HG03139 (cell line): ENCODE results near the gene WWOX.

ENCODE experiments used
- ATAC-seq: cut with Tn5 transposase; IDR thresholded peaks from one replicate; pipeline ENCODE4 v1.9.1; 2021; ENCODE audit not compliant: unreplicated experiment

WWOX gene

DNA sequence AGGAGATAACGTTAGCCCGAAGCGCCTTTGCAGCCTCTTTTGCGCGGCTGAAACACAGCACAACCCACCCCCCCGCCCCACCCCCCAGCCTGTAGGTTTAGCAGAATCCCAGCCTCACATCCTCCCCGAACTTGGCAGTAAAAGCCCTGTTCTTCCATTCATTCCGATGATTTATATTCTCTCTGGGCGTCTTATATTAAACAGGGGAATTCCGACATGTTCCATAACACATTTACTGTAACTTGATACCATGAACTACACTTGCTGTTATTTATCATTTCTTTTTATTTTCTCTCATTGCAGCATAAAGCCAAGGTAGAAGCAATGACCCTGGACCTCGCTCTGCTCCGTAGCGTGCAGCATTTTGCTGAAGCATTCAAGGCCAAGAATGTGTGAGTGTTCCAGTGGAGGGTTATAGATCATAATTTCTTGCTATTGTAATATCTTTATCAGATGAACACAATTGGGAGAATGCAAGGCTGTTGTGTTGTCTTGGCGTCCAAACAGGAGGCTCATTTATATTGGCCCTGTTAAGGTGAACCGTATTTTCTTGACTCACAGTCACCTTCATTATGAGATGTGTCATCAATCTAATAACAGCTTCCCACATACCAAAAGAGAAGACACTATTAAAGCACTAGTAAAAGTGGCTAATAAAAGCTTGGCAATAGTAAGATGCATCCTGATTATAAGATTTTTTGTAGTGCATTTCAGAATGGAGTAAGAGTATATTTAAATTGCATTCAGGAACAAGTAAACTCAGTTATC lies 287.3 kb downstream of the WWOX start:
- ATAC-seq, result no peak

- ATAC-seq, result no peak
Observed at GRCh38 chr16:78389009-78389498, 289.6 kb downstream of the WWOX start.

- no peak for ATAC-seq
Observed at GRCh38 chr16:78390092-78390491, 290.6 kb downstream of the WWOX start.

DNA sequence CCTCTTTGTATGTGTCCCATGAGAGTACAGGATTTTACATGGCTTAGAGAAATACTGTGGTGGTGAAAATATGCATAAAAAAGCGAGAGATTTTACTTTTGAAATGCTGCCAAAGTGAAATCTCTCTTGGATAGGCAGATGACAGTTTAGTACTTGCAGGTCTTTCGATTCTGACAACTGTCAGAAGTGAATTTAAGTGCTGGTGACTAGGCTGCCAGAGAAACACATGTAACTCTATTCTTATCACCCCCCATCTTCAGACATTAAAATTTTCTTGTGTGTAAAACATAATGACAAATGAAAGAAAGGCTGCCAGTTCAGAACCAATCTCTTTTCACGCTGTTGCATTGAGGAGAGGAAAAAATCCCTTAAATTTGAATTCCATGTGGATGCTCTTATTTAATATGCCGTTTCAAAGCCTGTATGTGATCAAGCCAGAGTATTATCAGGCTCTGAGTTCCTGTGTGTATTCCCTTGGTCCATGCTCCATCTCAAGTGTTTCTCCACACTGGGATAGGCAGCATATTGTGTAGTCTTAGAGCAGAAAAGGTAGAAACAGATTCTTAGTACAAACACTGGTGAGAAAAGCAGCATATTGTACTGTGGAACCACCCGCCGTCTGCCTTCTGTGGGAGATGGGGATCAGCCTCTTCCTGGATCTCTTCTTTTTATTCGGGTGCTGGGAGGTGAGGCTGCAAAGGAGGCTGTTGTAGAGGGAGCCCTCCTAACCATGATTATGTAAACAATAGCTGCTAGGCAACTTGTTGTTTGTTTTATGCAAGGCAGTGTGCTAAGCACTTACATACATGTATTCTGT lies 291.3 kb downstream of the WWOX start:
- no peak for ATAC-seq

DNA sequence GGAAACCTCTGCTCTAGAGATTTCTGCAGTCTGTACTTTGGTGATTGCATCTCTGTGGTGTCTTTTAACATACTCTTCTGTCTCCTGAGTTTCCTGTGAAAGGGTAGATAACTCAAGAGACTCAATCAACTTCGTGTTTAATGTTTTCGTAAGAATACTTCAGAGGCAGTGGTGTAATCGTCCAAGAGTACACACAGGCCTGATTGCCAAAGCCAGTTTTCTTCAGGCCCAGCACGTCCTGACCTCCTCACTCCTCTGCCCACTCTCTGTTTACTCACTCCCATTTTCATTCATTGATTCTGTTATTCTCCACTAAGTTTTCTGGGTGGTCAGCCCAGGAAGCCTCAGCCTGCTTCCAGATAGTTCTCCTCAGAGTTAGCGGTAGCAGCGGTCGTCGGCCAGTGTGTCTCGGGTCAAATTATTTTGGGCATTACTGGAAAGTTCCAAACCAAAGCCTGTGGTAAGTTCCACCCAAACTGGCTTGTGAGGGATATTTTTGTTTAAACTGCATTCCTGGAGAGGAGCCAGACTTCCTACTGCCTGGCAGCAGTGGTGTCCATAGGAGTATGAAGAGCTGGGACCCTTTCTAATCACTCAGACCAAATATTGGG lies 293.2 kb downstream of the WWOX start:
- no peak for ATAC-seq

GRCh38 chr16:78395035-78395434 lies 295.6 kb downstream of the WWOX start:
- ATAC-seq, result no peak

DNA sequence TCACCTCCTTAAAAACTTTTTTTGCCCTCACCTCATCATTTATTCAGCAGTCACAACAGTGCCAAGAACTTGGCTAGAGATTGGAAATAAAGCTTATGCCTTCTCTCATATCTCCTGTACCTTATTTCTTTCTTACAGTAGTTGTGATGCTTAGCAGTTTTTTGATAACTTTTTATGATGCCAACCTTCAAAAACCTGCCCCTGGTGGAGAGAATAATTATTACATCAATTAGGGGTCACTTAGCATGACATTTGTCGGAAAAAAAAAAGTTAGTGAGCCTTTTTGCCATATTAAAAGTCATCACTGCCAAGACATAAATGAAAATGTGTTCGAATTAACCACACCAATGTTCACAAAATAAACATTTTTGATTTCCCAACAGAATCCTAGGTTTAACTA lies 296.6 kb downstream of the WWOX start:
- no peak for ATAC-seq

DNA sequence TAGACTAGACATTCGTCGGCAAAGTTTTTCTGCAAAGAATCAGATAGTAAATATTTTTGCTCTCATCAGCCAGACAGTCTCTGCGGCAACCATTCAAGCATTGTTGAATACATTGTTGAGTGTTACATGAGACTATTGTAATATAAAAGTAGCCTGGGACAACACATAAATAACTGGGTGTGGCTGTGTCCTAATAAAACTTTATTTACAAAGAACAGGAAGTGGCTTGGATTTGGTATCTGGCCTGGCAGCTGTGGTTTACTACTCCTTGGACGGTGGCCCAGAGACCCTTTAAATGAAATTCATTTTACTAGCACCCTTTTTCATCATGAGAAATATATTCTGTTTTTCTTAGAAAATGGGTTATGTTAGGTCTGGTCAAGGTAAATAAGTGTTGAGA lies 297.2 kb downstream of the WWOX start:
- no peak for ATAC-seq

GRCh38 chr16:78399384-78399783 lies 299.9 kb downstream of the WWOX start:
- ATAC-seq, result no peak

DNA sequence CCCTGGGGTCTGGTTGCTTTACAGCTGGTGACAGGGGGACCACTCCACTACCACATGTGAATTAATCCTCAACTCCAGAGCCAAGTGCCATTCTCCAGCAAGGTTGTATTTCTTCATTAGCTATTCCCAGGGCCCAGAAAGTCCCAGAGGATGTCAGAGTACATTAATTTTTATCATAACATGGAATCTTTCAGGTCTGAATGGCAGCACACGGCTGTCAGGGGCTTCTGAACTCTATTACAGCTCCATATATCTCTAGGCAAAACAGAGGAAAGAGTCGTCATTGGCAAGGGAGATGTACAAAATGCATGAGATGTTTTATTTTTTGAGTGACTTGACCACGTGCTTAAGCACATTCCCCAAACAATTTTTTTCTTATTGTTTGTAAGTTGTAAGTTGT lies 303.4 kb downstream of the WWOX start:
- ATAC-seq, result no peak

- ATAC-seq, result no peak
Observed at GRCh38 chr16:78405040-78405439, 305.6 kb downstream of the WWOX start.

GRCh38 chr16:78405833-78406232 lies 306.4 kb downstream of the WWOX start:
- ATAC-seq, result no peak

DNA sequence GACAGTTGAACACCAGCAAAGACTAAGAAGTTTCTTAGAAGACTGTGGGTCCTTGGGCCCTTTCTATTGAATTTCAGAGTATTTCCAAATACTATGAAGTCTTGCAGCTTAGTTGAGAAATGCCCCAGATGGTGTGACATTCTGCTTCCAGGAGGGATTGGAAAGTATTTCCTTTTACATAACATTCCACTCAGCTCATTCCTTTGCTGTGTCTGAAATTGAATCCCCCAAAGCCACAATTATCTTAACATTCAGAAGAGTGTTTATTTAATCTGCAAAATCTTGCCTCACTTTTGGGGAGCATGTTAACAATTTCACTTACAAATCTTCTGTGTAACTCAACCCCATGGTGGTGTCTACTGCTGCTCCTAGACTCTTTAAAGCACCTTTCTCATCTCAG lies 307.7 kb downstream of the WWOX start:
- no peak for ATAC-seq

GRCh38 chr16:78413651-78414050 lies 314.2 kb downstream of the WWOX start:
- ATAC-seq, result no peak

DNA sequence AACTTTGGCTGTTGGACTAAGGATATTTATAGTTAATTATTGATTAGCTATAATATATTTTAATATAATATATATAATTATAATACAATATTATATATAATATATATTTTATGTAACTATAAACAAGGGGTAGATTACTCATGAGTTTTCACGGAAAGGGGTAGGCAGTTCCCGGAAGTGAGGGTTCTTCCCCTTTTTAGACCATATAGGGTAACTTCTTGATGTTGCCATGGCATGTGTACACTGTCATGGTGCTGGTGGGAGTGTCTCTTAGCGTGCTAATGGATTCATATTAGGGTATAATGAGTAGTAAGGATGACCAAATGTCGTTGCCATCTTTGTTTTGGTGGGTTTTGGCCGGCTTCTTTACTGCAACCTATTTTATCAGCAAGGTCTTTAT lies 315.6 kb downstream of the WWOX start:
- ATAC-seq, result no peak

- ATAC-seq, result no peak
Observed at GRCh38 chr16:78415669-78416068, 316.2 kb downstream of the WWOX start.

- ATAC-seq, result no peak
Observed at GRCh38 chr16:78416400-78416799, 316.9 kb downstream of the WWOX start.

GRCh38 chr16:78421181-78421708 lies 321.8 kb downstream of the WWOX start:
- no peak for ATAC-seq

DNA sequence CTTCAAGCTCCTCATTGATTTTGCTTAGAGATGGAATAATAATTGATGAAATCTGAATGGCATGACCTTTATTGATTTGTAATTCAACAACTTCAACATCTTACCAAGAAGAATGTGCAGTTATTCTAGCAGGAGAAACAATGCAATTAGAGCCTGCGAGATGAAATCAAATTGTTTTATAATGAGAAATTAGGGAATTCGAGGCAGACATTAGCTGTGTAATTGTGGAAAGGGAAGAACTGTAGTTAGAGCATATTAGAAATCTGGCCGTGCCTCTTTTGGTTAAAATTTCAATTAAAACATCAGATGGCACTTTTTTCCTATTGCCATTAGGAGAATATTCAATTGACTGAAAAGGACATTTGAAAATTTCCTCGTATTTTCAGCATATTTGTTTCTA lies 325.8 kb downstream of the WWOX start:
- ATAC-seq, result no peak

- ATAC-seq, result no peak
Observed at GRCh38 chr16:78425891-78426510, 326.5 kb downstream of the WWOX start.

GRCh38 chr16:78428193-78428592 lies 328.7 kb downstream of the WWOX start:
- no peak for ATAC-seq
